ENCODE measurements around the gene CYP19A1. TPM values are rescaled to one million over a fixed set of nuclear protein-coding genes. Genes with fewer than 3 reads are reported as not detected.

CYP19A1 gene
- total RNA-seq, 1 donor from 2014 or later: 0.07 TPM

GRCh38 chr15:51368307-51368706 lies 29.9 kb upstream of the CYP19A1 start:
- no peak for DNase-seq
- Mint-ChIP-seq H3K4me1 (no peaks in the 10 kb centered on the region), H3K27me3 (no peaks in the 10 kb centered on the region), H3K4me3 (no peak overlapping the region), H3K36me3 (ENCODE audit: low read depth) (no peaks in the 10 kb centered on the region), H3K27ac (no peak overlapping the region), H3K9me3 (no peaks in the 10 kb centered on the region)
- ChIA-PET POLR2A (no interaction called here), CTCF (no interaction called here)
- no peak for ATAC-seq (ENCODE audit: low read depth)
- TF ChIP-seq CTCF (IDR thresholded peaks at IDR 0.05): no peak
- intact Hi-C loops (cut with micrococcal nuclease): no loop called here

- Mint-ChIP-seq H3K4me1 (no peaks in the 10 kb centered on the region), H3K4me3 (no peak overlapping the region)
Measured at GRCh38 chr15:51367322-51367976, 29.1 kb upstream of the CYP19A1 start.

GRCh38 chr15:51366920-51367319 lies 28.5 kb upstream of the CYP19A1 start:
- H3K9me3 Mint-ChIP-seq: no peaks in the 10 kb centered on the region
- no peak overlapping the region for H3K27ac Mint-ChIP-seq
- no peaks in the 10 kb centered on the region for H3K4me1 Mint-ChIP-seq
- no peaks in the 10 kb centered on the region for H3K36me3 Mint-ChIP-seq (ENCODE audit: low read depth)
- no peak for TF ChIP-seq CTCF (IDR thresholded peaks at IDR 0.05)
- ATAC-seq (ENCODE audit: low read depth) (no peak), DNase-seq (no peak)
- intact Hi-C loops (cut with micrococcal nuclease): no loop called here
- ChIA-PET POLR2A (no interaction called here), CTCF (no interaction called here)
- no peak overlapping the region for H3K4me3 Mint-ChIP-seq
- H3K27me3 Mint-ChIP-seq: no peaks in the 10 kb centered on the region

More at GRCh38 chr15:51367322-51367976, 29.1 kb upstream of the CYP19A1 start:
- Mint-ChIP-seq H3K9me3 (no peaks in the 10 kb centered on the region), H3K36me3 (ENCODE audit: low read depth) (no peaks in the 10 kb centered on the region), H3K27ac (no peak overlapping the region), H3K27me3 (no peaks in the 10 kb centered on the region)
- no peak for ATAC-seq (ENCODE audit: low read depth)
- intact Hi-C loops (cut with micrococcal nuclease): no loop called here
- ChIA-PET POLR2A (no interaction called here), CTCF (no interaction called here)
- no peak for DNase-seq
- TF ChIP-seq CTCF (IDR thresholded peaks at IDR 0.05): no peak

- ChIA-PET CTCF (no interaction called here), POLR2A (no interaction called here)
- Mint-ChIP-seq H3K27me3 (no peaks in the 10 kb centered on the region), H3K4me3 (no peak overlapping the region), H3K27ac (no peak overlapping the region), H3K9me3 (no peaks in the 10 kb centered on the region), H3K4me1 (no peaks in the 10 kb centered on the region), H3K36me3 (ENCODE audit: low read depth) (no peaks in the 10 kb centered on the region)
- ATAC-seq (ENCODE audit: low read depth) (no peak), DNase-seq (no peak)
- intact Hi-C loops (cut with micrococcal nuclease): no loop called here
- no peak for TF ChIP-seq CTCF (IDR thresholded peaks at IDR 0.05)
Measured at GRCh38 chr15:51366071-51366470, 27.7 kb upstream of the CYP19A1 start.

GRCh38 chr15:51365417-51365816 lies 27.0 kb upstream of the CYP19A1 start:
- CTCF ChIA-PET: no interaction called here

More at GRCh38 chr15:51365417-51365816, 27.0 kb upstream of the CYP19A1 start:
- Mint-ChIP-seq H3K27me3 (no peaks in the 10 kb centered on the region), H3K4me1 (no peaks in the 10 kb centered on the region), H3K27ac (no peak overlapping the region), H3K36me3 (ENCODE audit: low read depth) (no peaks in the 10 kb centered on the region), H3K9me3 (no peaks in the 10 kb centered on the region), H3K4me3 (no peak overlapping the region)
- intact Hi-C loops (cut with micrococcal nuclease): no loop called here
- DNase-seq (no peak), ATAC-seq (ENCODE audit: low read depth) (no peak)
- POLR2A ChIA-PET: no interaction called here
- no peak for TF ChIP-seq CTCF (IDR thresholded peaks at IDR 0.05)

Measured in activated B cell treated with CpG ODN at 0.5 μM for 24 hours (primary cell).